GM11168 (cell line): Measurements from ENCODE around the gene HOXB3.

Experiments
- in situ Hi-C: fragments of 300-500 bp; cut with MboI; formaldehyde crosslinking; loops from one replicate; pipeline ENCODE4 v1.12.0; 2022; ENCODE audit warnings: low sequenced_read_pairs; ENCODE audit not compliant: unreplicated experiment

HOXB3 gene

GRCh38 chr17:48559840-48560817 is 29.9 kb downstream of the HOXB3 start:
- in situ Hi-C loops = no loop called here

GRCh38 chr17:48559122-48559839 is 30.8 kb downstream of the HOXB3 start:
- in situ Hi-C loops = no loop called here

- in situ Hi-C loops = no loop called here
Measured at GRCh38 chr17:48558831-48559121, 31.3 kb downstream of the HOXB3 start.

GRCh38 chr17:48558057-48558830 is 31.8 kb downstream of the HOXB3 start:
- in situ Hi-C loops = no loop called here

GRCh38 chr17:48556576-48557401 is 33.3 kb downstream of the HOXB3 start:
- in situ Hi-C loops = no loop called here

- in situ Hi-C loops = no loop called here
Measured at GRCh38 chr17:48556229-48556575, 33.8 kb downstream of the HOXB3 start.

- in situ Hi-C loops = no loop called here
Measured at GRCh38 chr17:48555258-48556228, 34.5 kb downstream of the HOXB3 start.

- in situ Hi-C loops = no loop called here
Measured at GRCh38 chr17:48554412-48555257, 35.4 kb downstream of the HOXB3 start.

- in situ Hi-C loops = no loop called here
Measured at GRCh38 chr17:48553826-48554225, 36.2 kb downstream of the HOXB3 start.

GRCh38 chr17:48553190-48553547 is 36.9 kb downstream of the HOXB3 start:
- in situ Hi-C loops = no loop called here

GRCh38 chr17:48552466-48553189 is 37.4 kb downstream of the HOXB3 start:
- in situ Hi-C loops = no loop called here

GRCh38 chr17:48551596-48552465 is 38.2 kb downstream of the HOXB3 start:
- in situ Hi-C loops = no loop called here

- in situ Hi-C loops = no loop called here
Measured at GRCh38 chr17:48551214-48551555, 38.9 kb downstream of the HOXB3 start.

- in situ Hi-C loops = no loop called here
Measured at GRCh38 chr17:48550502-48551213, 39.4 kb downstream of the HOXB3 start.

GRCh38 chr17:48549914-48550501 is 40.0 kb downstream of the HOXB3 start:
- in situ Hi-C loops = no loop called here

- in situ Hi-C loops = no loop called here
Measured at GRCh38 chr17:48549281-48549630, 40.8 kb downstream of the HOXB3 start.
